Ishikawa (cell line): ENCODE data around the gene MFAP3L.

Experiments used
- CREB1 ChIP-seq: IDR thresholded peaks from 2 replicates; pipeline ENCODE4 v1.6.1; 2012; ENCODE audit warnings: low read depth
- FOXM1 ChIP-seq: IDR thresholded peaks from 2 replicates; pipeline ENCODE4 v1.6.1; 2012; ENCODE audit warnings: low read depth, borderline replicate concordance
- RAD21 ChIP-seq: IDR thresholded peaks from 2 replicates; pipeline ENCODE4 v1.6.1; 2012; ENCODE audit warnings: low read depth
- TAF1 ChIP-seq: IDR thresholded peaks from 2 replicates; pipeline ENCODE4 v1.6.1; 2012; ENCODE audit warnings: low read depth, mild to moderate bottlenecking
- USF1 ChIP-seq: IDR thresholded peaks from 2 replicates; pipeline ENCODE4 v1.6.1; 2012
- YY1 ChIP-seq: IDR thresholded peaks from 2 replicates; pipeline ENCODE4 v1.6.1; 2012; ENCODE audit warnings: low read depth

DNA sequence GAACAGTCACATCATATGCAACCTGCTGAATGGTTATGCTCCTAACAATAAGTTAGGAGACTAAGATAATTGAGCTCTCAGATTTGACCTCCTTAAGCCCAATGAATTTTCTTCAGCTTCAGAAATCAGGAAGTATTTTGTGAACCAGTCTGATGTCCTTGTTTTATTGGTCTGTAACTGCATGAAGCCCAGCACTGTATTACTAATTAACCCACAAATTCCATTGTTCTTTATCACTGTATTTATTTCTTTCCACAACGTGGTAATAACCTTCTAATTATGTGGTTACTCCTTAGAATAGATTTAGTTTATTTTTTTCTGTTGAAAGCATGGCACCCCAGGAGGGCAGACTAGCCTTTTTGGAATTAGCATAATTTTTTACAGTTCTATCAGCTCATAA lies 3.9 kb upstream of the MFAP3L start:
- TF ChIP-seq TAF1 (no peak), RAD21 (no peak), FOXM1 (no peak), CREB1 (no peak), YY1 (no peak), USF1 (no peak)
